Activated CD4-positive, alpha-beta T cell treated with anti-CD3 and anti-CD28 coated beads, Interleukin-2, amount 50 U/mL, for 4 hours (primary cell): ENCODE results near the gene INHBA.

Source experiments
- DNase-seq, 2 experiments: peaks; one replicate each; pipeline ENCODE4 v3.0.0-alpha.2; 2020

Gene INHBA

DNA sequence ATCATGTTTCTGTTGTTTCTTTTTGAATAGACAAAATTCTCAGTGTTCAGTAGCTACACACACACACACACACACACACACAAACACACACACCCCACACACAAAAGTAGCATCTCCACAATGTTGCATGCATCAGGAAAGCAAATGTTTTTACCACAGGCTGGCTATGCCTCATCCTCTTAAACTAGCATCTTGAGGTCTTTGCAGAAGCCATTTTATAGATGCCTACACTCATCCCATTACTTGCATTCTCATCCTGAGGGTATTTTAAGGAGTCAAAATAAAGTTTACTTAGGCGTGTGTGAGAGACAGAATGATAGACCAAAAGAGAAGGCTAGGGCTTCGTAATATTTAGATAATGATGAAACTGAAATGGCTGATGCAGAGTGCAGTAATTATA lies 7.9 kb upstream of the INHBA start:
- no peak for DNase-seq

DNA sequence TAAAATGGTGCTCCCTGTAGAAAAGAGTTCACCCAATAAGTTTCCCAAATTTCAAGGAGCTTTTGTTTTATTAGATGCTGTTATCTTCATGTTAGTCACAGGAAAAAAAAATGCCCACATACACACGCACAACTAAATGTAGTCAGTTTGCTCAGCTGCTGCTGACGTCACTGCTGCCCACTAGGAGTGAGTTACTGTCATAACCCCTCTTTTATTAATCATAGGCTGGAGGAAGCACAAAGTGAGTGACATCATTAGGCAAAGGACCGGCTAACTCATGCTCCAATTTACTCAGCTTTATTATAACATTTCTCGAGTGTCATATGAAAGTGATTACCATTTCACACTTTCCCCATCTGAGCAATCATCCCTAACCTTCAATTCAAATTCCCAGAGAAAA lies 6.7 kb upstream of the INHBA start:
- no peak for DNase-seq

DNA sequence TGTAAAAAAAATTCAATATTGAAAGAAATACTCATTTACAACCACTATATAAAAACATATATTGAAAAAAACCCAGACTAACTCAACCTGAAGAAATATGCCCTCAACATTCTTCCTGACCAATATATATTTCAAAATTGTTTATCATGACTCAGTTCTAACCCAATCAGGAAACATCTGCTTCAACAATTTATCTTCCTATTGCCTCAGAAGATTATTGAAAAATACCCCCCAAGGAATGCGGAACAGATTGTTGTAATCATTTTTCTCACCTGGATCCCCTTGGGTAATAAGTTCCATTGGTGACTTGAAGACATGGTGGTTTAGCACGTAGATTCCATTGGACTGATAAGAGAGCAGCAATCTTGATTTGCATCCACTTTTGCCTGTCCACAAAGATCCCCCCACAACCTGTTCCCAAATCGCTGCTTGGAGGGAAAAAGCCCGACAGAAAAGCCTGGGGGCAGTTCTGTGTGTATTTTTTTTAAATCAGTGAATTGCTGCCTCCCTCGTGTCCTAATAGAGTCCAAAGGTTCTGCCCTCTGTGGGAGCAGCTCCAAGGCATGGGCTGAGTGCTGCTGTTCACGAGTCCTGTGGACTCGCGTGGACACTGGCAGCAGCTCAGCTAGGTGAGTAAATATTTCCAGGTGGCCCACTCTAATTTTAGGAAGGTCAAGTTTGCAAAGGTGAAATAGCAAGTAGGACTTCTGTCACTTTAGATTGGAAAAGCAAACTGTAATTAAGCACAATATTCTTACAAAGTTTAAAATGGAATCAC lies 5.9 kb upstream of the INHBA start:
- no peak for DNase-seq

DNA sequence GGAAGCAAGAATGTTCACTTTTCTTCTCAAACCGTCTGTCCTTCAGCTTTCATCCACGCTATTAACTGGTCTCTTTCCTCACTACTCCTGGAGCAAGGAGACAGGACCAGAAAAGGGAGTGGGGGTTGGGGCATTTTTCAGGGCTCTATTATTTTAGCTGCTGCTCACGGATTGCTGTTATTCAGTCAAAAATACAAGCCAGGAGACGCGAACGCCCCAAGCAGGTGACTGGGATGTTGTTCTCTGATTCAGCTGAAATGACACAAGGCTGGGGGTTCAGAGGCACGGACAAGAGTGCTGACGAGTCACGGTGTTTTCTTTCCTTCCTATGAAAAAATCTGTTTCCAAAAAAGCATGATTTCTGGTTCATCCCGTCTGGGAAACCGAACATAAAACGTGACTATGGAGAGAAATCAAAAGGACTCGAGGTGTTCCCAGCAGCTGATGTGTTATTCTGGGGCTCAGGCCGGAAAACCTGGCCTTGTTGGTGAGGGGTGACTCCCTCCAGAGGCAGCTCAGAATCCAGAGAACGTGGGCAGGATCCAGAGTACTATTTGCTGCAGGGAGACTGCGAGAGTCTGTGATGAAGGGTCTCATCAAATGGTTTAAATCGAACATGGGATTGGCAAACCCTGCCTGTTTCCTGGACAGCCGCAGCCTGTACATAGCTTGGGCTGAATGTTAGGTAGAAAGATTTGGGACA lies 3.5 kb upstream of the INHBA start:
- DNase-seq: no peak

DNA sequence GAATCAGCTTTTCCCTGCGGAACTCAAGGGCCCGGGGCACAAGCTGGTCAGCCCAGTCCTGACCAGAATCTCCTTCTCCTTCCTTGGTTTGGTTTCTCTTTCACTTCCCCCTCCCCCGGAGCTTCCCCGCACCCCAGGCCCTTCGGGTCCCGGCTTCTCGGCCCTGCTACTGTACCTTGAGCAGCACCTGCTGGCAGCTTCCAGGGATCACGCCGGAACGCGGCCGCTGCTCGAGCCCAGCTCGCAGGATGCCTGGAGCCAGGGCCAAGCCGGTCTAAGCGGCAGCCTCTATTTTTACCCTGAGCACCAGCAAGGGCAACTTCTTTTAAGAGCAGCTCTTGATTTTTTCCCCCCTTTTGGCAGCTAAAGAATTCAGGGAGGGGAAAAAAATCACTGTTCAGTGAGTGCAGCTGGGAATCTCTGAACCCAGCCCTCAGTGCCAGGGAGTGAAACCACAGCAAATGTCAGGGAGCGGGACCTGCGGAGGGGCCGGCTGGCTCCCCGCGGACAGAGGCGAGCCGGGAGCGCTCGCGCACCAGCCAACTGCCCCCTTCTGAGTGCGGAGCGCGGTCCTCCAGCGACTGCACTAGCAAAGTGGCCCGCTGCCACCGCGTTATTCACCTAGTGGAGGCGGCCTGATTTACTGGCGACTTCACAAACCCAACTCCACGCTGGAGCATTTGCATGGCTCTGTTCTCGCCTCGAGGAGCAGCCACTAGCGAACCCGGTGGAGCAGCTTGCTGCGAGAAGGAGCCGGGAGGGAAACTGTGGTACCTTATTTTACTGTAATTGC lies 2.4 kb upstream of the INHBA start:
- DNase-seq: peak; percentile 9 to 10

DNA sequence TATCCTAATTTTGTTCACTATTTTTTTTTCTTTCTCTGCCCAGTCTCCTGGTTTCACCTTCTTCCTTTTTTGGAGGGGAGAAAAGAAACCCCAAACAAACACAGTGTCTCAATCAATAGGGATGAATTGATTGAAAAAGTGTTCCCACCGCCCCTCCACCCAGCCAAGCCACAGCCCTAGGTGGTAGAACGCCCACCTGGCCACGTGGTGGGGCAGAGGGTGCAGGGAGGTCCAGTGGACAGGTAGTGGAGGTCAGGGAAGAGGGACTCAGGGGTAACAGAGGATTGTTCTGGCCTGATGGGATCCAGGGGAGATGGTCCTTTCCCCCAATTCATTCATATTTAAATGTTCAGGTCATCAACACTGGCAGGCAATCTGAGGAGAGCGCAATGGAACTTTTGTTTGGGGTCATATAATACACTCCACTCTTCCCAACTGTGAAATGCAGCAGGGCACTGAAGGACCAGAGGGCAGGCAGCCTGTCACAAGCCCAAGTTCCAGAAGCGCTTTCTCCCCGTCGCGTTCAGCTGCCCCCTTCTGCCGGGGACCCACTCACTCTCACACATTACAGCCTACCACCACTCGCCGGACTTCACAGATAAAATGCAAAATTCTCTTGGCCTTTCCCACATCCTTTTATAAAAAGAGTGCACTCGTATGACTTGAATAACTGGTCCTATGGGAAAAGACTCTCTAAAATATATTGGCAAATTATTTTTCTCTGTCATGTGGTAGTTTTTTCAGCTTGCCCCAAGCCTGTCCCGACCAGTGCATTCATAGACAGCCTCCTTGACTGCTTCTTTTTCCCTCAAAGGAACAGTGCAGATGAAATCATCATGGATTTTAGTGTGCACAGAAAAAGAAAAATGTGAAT lies 1.6 kb downstream of the INHBA start:
- no peak for DNase-seq

DNA sequence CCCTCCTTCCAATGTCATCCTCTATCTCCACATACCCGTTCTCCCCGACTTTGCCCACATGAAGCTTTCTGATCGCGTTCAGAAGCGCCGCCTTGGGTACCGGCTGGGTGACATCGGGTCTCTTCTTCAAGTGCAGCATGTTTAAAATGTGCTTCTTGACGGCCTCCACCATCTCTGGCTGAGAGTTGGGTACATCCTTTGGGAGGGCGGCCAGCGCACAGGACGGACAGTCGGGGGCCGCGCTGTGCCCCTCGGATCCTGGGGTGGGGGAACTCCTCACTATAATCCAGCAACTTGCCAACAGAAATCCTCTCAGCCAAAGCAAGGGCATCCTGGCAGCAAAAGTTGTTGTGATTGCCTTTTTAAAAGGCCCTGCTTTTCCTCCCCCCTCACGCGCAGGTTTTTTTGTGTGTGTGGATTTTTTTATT lies 2.8 kb downstream of the INHBA start:
- DNase-seq: no peak

DNA sequence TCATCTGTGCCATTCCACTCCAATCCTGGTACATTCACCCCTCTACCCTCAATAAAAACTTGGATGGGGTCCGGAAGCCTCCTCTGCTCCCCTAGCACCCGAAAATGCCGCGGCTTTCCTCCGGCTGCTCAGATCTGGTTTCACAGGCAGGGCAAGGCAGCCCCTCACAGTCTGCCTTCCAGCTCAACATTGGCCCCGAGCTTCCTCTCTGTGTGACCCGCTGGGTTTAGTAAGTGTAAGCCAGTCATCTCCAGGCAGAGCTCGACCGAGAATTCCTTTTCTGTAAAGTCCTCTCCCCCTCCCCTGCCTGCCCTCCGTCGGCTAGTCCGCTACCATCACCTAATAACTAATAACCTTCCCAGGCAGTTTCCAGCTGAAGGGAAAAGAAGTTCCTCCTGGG lies 3.4 kb downstream of the INHBA start:
- DNase-seq: no peak

DNA sequence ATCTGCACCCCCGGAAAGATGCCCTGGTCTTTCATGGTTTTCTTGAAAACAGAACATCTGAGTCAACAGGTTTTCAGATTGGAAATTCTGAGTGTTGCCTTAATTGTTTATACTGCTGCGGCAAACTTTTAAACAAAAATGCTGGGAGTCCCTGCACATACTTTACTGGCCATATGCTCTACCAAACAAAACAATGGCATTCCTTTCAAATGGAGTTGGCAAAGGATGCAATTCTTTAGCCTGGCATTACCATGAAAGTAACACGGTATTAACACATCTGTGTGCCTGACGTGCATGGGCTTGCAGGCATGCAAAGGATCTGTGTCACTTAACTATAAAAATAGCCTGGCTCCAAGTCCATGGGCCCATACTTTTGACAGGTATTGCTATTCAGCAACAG lies 4.2 kb downstream of the INHBA start:
- DNase-seq: no peak

DNA sequence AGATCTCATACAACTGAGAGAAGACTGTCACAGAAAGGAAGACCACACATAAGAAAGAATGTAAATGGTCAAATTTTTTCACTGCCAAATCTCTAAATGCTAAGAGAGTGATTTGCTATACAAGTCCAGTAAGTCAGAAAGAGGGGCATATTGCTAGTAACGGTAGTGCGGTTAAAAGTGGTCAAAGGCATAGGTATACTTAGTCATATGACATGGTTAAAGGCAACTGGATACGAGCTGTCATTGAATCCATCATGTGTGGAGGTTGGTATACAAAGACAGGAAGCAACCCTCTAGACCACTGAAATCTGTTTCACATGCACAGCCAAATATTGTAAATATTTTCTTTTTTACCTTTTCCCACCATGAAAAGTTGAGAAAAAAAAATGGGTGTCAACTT lies 4.8 kb downstream of the INHBA start:
- DNase-seq: no peak

DNA sequence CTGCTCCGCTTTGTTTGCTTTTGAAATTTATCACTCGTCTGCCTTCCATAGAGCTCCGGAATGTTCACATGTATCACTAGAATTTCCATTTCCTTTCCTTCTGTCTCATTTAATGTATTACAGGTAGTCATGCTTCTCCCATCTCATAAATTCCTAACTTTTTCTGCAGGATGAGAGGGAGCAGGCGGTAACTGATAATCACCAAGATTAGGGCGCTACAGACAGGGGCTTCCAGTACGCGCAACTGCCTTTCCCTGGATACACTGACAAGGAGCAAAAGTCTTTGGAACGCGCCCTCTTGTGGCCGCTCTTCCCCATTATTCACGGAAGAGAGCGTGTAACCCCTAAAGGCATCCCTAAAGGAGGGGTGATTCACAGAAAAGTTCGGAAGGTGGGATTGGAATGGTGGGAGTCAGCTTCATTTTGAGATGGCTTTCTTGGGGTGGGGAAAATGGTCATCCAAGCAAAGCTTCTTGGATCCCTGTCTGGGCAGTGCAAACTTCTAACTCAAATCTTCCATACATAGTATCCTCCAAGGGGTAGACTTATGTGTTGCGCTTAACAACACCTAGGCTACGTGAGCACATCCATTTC lies 6.5 kb downstream of the INHBA start:
- DNase-seq: no peak

DNA sequence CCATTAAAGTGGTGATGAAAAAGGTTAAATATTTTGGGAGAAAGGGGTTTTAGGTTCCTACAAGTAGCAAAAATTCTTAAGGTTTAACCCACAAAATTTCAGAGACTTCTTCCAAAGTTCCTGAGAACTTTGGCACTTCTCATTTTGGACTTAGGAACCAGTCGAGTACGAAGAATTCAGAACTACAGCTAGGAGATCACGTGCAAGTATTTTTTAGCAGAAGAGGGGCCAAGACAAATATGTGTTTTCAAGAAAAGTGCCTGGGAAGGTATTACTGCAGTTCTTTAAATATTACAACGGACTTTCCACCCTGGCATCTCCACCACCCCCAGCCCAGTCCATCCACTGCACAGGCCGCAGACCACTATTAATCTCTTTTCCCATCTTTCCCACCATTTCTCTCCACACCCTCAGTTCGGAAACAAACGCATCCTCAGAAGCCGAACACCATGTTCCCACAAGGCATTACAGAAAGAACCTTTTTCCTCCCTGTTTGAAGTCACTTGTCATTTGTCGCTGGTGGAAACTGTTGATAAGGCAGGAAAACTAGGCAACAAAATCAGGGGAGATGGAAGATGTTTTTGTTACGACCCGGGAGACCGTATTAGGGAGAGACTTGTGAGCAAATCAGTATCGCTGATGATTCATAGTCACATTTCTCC lies 7.1 kb downstream of the INHBA start:
- DNase-seq: no peak

DNA sequence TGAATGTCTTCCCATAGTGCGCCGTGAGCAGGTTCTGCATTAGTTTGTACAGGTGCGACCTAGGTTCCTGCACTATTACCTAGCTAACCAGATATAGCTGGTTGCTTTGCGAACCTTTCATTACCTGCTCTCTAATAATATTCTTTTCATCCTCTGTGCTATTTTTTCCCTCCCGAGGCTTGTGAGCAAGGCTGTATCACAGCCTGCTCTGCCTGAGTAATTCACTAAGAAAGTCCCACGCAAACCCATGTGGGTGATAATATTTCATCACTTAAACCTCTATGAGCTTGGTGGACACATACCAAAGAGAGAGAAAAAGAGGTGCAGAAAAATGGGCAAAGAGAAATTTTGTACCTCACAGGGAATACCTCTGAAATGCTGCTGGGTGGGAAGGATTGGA lies 8.4 kb downstream of the INHBA start:
- no peak for DNase-seq

DNA sequence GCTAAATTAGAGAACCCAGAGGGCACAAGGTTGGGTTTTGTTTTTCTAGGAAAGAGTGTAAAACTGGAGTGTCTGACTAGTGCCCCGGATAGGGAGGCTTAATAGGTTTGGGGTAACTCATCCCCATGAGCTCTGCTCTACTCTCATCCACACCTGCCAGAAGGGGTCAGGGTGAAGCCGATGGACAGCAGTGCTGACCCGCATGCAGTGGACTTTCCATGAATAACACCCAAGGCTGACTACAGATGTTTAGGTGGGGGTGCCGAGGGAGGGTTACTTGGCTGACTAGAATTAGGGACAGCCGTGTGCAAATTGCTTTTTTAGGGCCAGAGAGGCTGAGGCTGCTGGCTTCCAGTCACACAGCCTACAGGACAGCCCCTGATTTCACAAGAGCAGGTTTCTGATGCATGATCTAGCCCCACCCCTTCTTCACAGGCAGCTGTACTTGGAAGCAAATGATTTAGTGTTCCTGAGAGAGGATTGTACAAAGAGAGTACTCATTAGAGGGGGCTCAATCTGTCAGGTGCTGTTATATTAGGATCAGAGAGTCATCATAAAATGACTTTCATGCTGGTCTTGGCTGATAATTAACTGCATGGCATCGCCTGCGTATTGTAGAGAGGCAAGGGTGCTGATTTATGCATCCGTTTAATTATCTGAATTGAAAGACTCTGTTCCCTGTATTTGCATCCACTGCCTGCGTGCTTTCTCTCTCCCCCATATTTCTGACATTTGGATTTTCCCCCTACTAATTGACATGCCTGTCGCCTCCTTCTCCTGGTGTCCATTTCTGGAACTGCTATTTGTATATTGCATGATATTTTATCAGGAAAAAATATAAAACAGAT lies 9.5 kb downstream of the INHBA start:
- no peak for DNase-seq

DNA sequence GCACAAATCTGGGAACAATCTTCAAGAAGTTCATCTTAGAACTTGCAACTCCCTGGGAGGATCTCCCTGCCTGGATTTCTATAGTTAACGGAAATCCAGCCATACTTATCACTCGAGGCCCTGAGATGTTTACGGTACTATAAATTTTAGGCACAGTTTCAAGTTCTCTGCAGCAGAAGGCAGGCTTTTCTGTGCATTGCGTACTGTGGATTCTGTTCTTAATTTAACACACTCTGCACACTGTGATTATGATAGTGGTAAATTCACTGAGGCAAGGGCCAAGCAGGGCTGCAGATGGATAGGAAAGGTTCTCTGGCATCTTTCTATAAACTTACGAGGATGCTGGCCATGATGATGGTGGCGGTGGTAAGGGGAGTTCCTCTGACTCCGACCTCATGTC lies 10.6 kb downstream of the INHBA start:
- DNase-seq: no peak

DNA sequence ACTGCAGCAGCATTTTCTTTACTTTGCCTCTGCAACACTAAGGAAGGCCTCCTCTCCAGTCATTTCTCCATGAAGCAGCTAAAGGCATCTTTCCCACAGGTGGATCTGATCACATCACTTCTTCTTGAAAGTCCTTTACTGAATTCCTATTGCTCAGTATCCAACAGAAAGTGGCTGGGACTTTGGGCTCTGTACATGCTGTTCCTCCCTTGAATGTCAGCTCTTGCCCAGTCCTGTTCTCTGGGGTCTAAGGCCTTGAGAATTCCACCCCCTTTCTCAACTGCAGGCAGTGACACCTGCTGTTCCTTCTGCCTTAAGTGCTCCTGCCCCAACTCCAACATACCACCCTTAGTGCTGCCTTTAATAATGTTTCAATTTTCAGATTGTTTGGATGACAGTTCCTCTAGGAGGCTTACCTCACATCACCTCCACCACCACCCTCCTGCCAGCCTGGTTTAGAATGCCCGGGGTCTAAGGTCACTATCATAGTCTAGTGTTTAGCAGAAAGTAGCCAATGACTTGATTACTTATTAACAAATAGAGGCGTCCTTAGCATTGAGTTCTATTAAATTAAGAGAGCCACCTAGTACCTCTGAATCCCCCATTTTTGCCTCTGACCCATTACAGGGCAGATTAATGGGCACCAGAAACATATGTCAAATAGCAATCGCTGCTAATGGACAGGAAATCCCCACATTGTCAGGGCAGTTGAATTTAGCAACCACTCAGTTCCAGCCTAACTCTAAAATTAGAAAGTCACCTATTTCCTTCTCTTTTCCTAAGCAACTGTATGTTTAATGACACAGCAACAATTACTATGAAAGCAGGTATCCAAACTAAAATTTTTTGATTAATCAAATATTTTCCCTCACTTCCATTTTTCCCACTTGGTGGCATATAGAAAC lies 11.4 kb downstream of the INHBA start:
- DNase-seq: no peak

DNA sequence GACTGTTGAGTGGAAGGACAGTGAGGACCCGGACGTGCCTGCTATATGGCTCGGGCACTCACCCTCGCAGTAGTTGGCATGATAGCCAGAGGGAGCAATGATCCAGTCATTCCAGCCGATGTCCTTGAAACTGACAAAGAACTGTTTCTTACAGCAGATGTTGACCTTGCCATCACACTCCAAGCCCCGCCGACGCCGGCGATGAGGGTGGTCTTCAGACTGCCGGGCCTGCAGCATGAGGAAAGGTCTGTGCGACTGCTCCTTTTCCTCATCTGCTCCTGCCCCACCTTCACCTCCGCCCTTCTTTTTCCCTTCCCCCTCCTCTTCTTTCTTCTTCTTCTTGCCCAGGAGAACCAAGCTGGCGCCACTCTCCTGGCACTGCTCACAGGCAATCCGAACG lies 13.1 kb downstream of the INHBA start:
- no peak for DNase-seq

DNA sequence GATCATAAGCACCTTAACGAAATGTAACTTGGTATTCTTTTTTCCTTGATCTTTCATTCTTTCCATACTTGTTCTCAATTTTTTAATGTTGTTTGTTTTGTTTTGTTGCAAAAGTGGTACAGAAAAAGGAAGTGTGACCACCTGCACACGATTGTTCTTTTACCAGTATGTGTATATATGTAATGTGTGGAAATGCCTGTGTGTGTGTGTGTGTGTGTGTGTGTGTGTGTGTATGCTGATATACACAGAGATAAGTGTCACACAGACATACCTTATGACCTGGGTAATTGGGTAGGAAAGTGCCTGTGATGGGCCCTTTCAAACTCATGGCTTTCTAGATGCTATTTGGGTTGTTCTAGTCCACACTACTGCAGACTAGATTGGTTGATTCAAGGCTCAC lies 14.0 kb downstream of the INHBA start:
- no peak for DNase-seq

DNA sequence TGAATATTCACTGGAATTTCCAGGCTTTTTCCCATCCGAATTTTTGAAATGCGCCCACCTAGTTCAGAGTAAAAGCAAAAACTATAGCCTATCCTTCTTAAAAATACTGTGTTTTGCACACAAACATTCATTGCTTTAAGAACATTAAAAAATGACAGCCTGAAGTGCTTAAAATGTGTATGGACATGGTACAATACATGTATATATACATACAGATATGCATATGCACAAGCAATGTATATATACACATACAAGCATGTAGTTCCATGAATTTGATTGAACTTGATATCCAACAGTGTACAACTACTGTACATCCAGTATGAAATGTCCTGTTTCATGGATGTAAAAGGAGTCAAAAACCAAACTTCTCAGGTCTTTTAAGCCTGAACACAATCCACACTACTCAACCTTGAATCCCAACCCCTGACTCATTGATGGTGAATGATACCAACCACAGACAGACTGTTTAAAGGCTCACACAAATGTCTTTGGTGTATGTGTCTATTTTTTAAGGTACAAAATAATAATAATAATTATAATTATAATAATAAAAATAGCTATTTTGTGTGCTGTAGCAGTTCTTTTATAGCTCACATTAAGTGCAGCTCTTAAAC lies 14.8 kb downstream of the INHBA start:
- no peak for DNase-seq
